ENCODE measurements around the gene PIGC. TPM values are rescaled to one million over a fixed set of nuclear protein-coding genes. Genes with fewer than 3 reads are reported as not detected.
A peak's percentile ranks its signal among the peaks of the same experiment; 100 is the strongest.

Gene PIGC
- 10 to 100 TPM; 19.7 to 33.6 (median 25.0) TPM for total RNA-seq
- polyA plus RNA-seq, result 10 to 100 TPM; 20.3 to 30.9 (median 27.7) TPM
- long read RNA-seq, donor 1, transcript PIGC-201 (2 exons, 1,447 nt), result major isoform, 6 of 10 reads
- long read RNA-seq, donor 1, partial matches to known transcripts, result 0 of 10 reads
- long read RNA-seq, donor 1, other reads (novel, unspliced or antisense), result 0 of 10 reads
- long read RNA-seq, donor 2, transcript PIGC-202 (1 exons, 2,630 nt), result major isoform, 11 of 13 reads
- long read RNA-seq, donor 2, partial matches to known transcripts, result 0 of 13 reads
- long read RNA-seq, donor 2, other reads (novel, unspliced or antisense), result 0 of 13 reads
- long read RNA-seq, donor 3, transcript PIGC-202 (1 exons, 2,630 nt), result major isoform, 5 of 10 reads
- long read RNA-seq, donor 3, transcript PIGC-201 (2 exons, 1,447 nt), result major isoform, 5 of 10 reads
- long read RNA-seq, donor 3, partial matches to known transcripts, result 0 of 10 reads
- long read RNA-seq, donor 3, other reads (novel, unspliced or antisense), result 0 of 10 reads
- long read RNA-seq, donor 4, transcript PIGC-201 (2 exons, 1,447 nt), result major isoform, 30 of 33 reads
- long read RNA-seq, donor 4, partial matches to known transcripts, result 0 of 33 reads
- long read RNA-seq, donor 4, other reads (novel, unspliced or antisense), result 3 of 33 reads
- long read RNA-seq, donor 5, transcript PIGC-201 (2 exons, 1,447 nt), result major isoform, 48 of 56 reads
- long read RNA-seq, donor 5, partial matches to known transcripts, result 1 of 56 reads
- long read RNA-seq, donor 5, other reads (novel, unspliced or antisense), result 5 of 56 reads
- long read RNA-seq, donor 6, transcript PIGC-201 (2 exons, 1,447 nt), result major isoform, 16 of 18 reads
- long read RNA-seq, donor 6, partial matches to known transcripts, result 0 of 18 reads
- long read RNA-seq, donor 6, other reads (novel, unspliced or antisense), result 1 of 18 reads
- long read RNA-seq, donor 7, transcript PIGC-201 (2 exons, 1,447 nt), result major isoform, 6 of 8 reads
- long read RNA-seq, donor 7, partial matches to known transcripts, result 0 of 8 reads
- long read RNA-seq, donor 7, other reads (novel, unspliced or antisense), result 0 of 8 reads
- long read RNA-seq, donor 8, transcript PIGC-202 (1 exons, 2,630 nt), result minor isoform, 6 of 30 reads
- long read RNA-seq, donor 8, transcript PIGC-201 (2 exons, 1,447 nt), result major isoform, 7 of 30 reads
- long read RNA-seq, donor 8, partial matches to known transcripts, result 17 of 30 reads
- long read RNA-seq, donor 8, other reads (novel, unspliced or antisense), result 0 of 30 reads
- long read RNA-seq, donor 9, transcript PIGC-202 (1 exons, 2,630 nt), result minor isoform, 5 of 11 reads
- long read RNA-seq, donor 9, transcript PIGC-201 (2 exons, 1,447 nt), result major isoform, 6 of 11 reads
- long read RNA-seq, donor 9, partial matches to known transcripts, result 0 of 11 reads
- long read RNA-seq, donor 9, other reads (novel, unspliced or antisense), result 0 of 11 reads
- long read RNA-seq, donor 10, partial matches to known transcripts, result 0 of 3 reads
- long read RNA-seq, donor 10, other reads (novel, unspliced or antisense), result 0 of 3 reads

GRCh38 chr1:172443666-172444453, at the start of gene PIGC:
Gene PIGC, minus strand, starts transcription at chr1:172444069. Its CDS starts 1,447 bp downstream, at chr1:172442622.
- peak; percentile 88 to 95 (median 92) for DNase-seq
- Histone ChIP-seq H3K27me3 (no peaks in the 10 kb centered on the region), H3K27ac (peak within 1 kb of the TSS in 3 of 5 donors; percentile 59 to 85 (median 62)), H3K4me1 (replicated peaks in 1 of 2) (peaks cover 0 to 14% of the 10 kb centered on the region in 2 donors), H3K9me3 (replicated peaks in 1 of 3) (no peaks in the 10 kb centered on the region), H3K4me3 (peak within 1 kb of the TSS; percentile 44 to 94 (median 80)), H3K36me3 (replicated peaks in 1 of 2) (no peaks in the 10 kb centered on the region)
- intact Hi-C loops (cut with DNase I), result loop anchor here in 1 of 2 donors (10.0 kb wide), 1 partner anchor 81 kb away; no protein-coding TSS in a partner anchor
- TF ChIP-seq CTCF (IDR thresholded peaks at IDR 0.05) (peak; percentile 52 to 88 (median 85)), POLR2A (IDR thresholded peaks at IDR 0.05) (peak in 1 of 2 donors; percentile 20)
- WGBS, 4 donors, result 7 to 13% (median 10%) methylated on average over 18 to 43 of the region's 43 CpGs

- Histone ChIP-seq H3K4me3 (no peak overlapping the region), H3K27me3 (no peaks in the 10 kb centered on the region), H3K9me3 (replicated peaks in 1 of 3) (no peaks in the 10 kb centered on the region), H3K27ac (no peak overlapping the region), H3K36me3 (replicated peaks in 1 of 2) (no peaks in the 10 kb centered on the region), H3K4me1 (replicated peaks in 1 of 2) (peaks cover 10 to 11% of the 10 kb centered on the region in 2 donors)
- no peak for DNase-seq
- TF ChIP-seq POLR2A (IDR thresholded peaks at IDR 0.05) (no peak), CTCF (IDR thresholded peaks at IDR 0.05) (no peak)
- WGBS, 4 donors, result 65 to 76% (median 75%) methylated on average over 1 of the region's 1 CpG
- intact Hi-C loops (cut with DNase I), result no loop called here
Measured at GRCh38 chr1:172492421-172492820, 48.6 kb upstream of the PIGC start.

GRCh38 chr1:172489847-172490246, 46.0 kb upstream of the PIGC start:
- Histone ChIP-seq H3K27me3 (no peaks in the 10 kb centered on the region), H3K9me3 (replicated peaks in 1 of 3) (no peaks in the 10 kb centered on the region), H3K4me1 (replicated peaks in 1 of 2) (no peaks in the 10 kb centered on the region), H3K36me3 (replicated peaks in 1 of 2) (no peaks in the 10 kb centered on the region), H3K27ac (no peak overlapping the region), H3K4me3 (no peak overlapping the region)
- intact Hi-C loops (cut with DNase I), result no loop called here
- DNase-seq, result no peak
- 73 to 91% (median 83%) methylated on average over 3 of the region's 3 CpGs for WGBS, 4 donors
- TF ChIP-seq CTCF (IDR thresholded peaks at IDR 0.05), result no peak
- TF ChIP-seq POLR2A (IDR thresholded peaks at IDR 0.05), result no peak

Data from adrenal gland (tissue), 19 donors.